ENCODE data around the gene ZNF827.

GRCh38 chr4:145881989-145882388, 56.6 kb downstream of the ZNF827 start:
- TF ChIP-seq CTCF (IDR thresholded peaks at IDR 0.05 in 4 of 5, conservative IDR thresholded peaks at IDR 0.05 in 1 of 5) (no peak), POLR2A (IDR thresholded peaks at IDR 0.05) (no peak)

All from gastrocnemius medialis (tissue), 4 donors.